ENCODE data around the gene NKAIN4.
A peak's percentile ranks its signal among the peaks of the same experiment; 100 is the strongest.
"Not testable (repeated sequence)": the region's sequence is repeated elsewhere in the genome, so short reads cannot be mapped to it uniquely, and the experiment has no call there.

Gene NKAIN4

GRCh38 chr20:63252284-63252711 lies 2.0 kb downstream of the NKAIN4 start:
- Histone ChIP-seq H3K4me1 (ENCODE audit: control insufficient read depth, insufficient read depth, low read length) (no peaks in the 10 kb centered on the region), H3K9me3 (ENCODE audit: control insufficient read depth, low read length) (no peaks in the 10 kb centered on the region), H3K9ac (ENCODE audit: low read length) (no peak overlapping the region), H3K4me3 (ENCODE audit: low read length) (no peak overlapping the region), H3K36me3 (ENCODE audit: control insufficient read depth, insufficient read depth, low read length, severe bottlenecking) (no peaks in the 10 kb centered on the region), H3K27me3 (replicated peaks; ENCODE audit: control insufficient read depth, insufficient read depth, low read length) (peaks cover 62% of the 10 kb centered on the region)
- DNase-seq (ENCODE audit: low read depth) = no peak

GRCh38 chr20:63251350-63251749 lies 2.9 kb downstream of the NKAIN4 start:
- not testable (repeated sequence) for H3K9ac ChIP-seq (ENCODE audit: low read length); H3K4me1 ChIP-seq (ENCODE audit: control insufficient read depth, insufficient read depth, low read length); H3K4me3 ChIP-seq (ENCODE audit: low read length); DNase-seq (ENCODE audit: low read depth); H3K36me3 ChIP-seq (ENCODE audit: control insufficient read depth, insufficient read depth, low read length, severe bottlenecking); H3K9me3 ChIP-seq (ENCODE audit: control insufficient read depth, low read length)
- peaks cover 61% of the 10 kb centered on the region for H3K27me3 ChIP-seq (replicated peaks; ENCODE audit: control insufficient read depth, insufficient read depth, low read length)

- Histone ChIP-seq H3K9ac (ENCODE audit: low read length) (no peak overlapping the region), H3K4me3 (ENCODE audit: low read length) (no peak overlapping the region), H3K36me3 (ENCODE audit: control insufficient read depth, insufficient read depth, low read length, severe bottlenecking) (no peaks in the 10 kb centered on the region), H3K9me3 (ENCODE audit: control insufficient read depth, low read length) (no peaks in the 10 kb centered on the region), H3K4me1 (ENCODE audit: control insufficient read depth, insufficient read depth, low read length) (no peaks in the 10 kb centered on the region), H3K27me3 (replicated peaks; ENCODE audit: control insufficient read depth, insufficient read depth, low read length) (peaks cover 50% of the 10 kb centered on the region)
- no peak for DNase-seq (ENCODE audit: low read depth)
These were observed 4.4 kb downstream of the NKAIN4 start for GRCh38 chr20:63249891-63250290.

- H3K4me1 ChIP-seq (ENCODE audit: control insufficient read depth, insufficient read depth, low read length) = no peaks in the 10 kb centered on the region
- no peak overlapping the region for H3K4me3 ChIP-seq (ENCODE audit: low read length)
- DNase-seq (ENCODE audit: low read depth) = no peak
- H3K9me3 ChIP-seq (ENCODE audit: control insufficient read depth, low read length) = no peaks in the 10 kb centered on the region
- H3K36me3 ChIP-seq (ENCODE audit: control insufficient read depth, insufficient read depth, low read length, severe bottlenecking) = no peaks in the 10 kb centered on the region
- H3K9ac ChIP-seq (ENCODE audit: low read length) = no peak overlapping the region
- peaks cover 56% of the 10 kb centered on the region for H3K27me3 ChIP-seq (replicated peaks; ENCODE audit: control insufficient read depth, insufficient read depth, low read length)
These were observed 5.2 kb downstream of the NKAIN4 start for GRCh38 chr20:63248835-63249591.

GRCh38 chr20:63247671-63248228 lies 6.5 kb downstream of the NKAIN4 start:
- no peaks in the 10 kb centered on the region for H3K4me1 ChIP-seq (ENCODE audit: control insufficient read depth, insufficient read depth, low read length)
- no peak for DNase-seq (ENCODE audit: low read depth)
- no peak overlapping the region for H3K4me3 ChIP-seq (ENCODE audit: low read length)
- peaks cover 59% of the 10 kb centered on the region for H3K27me3 ChIP-seq (replicated peaks; ENCODE audit: control insufficient read depth, insufficient read depth, low read length)
- no peaks in the 10 kb centered on the region for H3K9me3 ChIP-seq (ENCODE audit: control insufficient read depth, low read length)
- no peaks in the 10 kb centered on the region for H3K36me3 ChIP-seq (ENCODE audit: control insufficient read depth, insufficient read depth, low read length, severe bottlenecking)
- no peak overlapping the region for H3K9ac ChIP-seq (ENCODE audit: low read length)

GRCh38 chr20:63246490-63247288 lies 7.6 kb downstream of the NKAIN4 start:
- DNase-seq (ENCODE audit: low read depth) = peak; percentile 40
- H3K9me3 ChIP-seq (ENCODE audit: control insufficient read depth, low read length) = no peaks in the 10 kb centered on the region
- peaks cover 50% of the 10 kb centered on the region for H3K27me3 ChIP-seq (replicated peaks; ENCODE audit: control insufficient read depth, insufficient read depth, low read length)
- H3K4me1 ChIP-seq (ENCODE audit: control insufficient read depth, insufficient read depth, low read length) = no peaks in the 10 kb centered on the region
- H3K9ac ChIP-seq (ENCODE audit: low read length) = no peak overlapping the region
- no peak overlapping the region for H3K4me3 ChIP-seq (ENCODE audit: low read length)
- no peaks in the 10 kb centered on the region for H3K36me3 ChIP-seq (ENCODE audit: control insufficient read depth, insufficient read depth, low read length, severe bottlenecking)

GRCh38 chr20:63244468-63244867 lies 9.8 kb downstream of the NKAIN4 start:
- Histone ChIP-seq H3K9ac (ENCODE audit: low read length) (no peak overlapping the region), H3K9me3 (ENCODE audit: control insufficient read depth, low read length) (no peaks in the 10 kb centered on the region), H3K36me3 (ENCODE audit: control insufficient read depth, insufficient read depth, low read length, severe bottlenecking) (no peaks in the 10 kb centered on the region), H3K4me3 (ENCODE audit: low read length) (no peak overlapping the region), H3K27me3 (replicated peaks; ENCODE audit: control insufficient read depth, insufficient read depth, low read length) (peaks cover 46% of the 10 kb centered on the region), H3K4me1 (ENCODE audit: control insufficient read depth, insufficient read depth, low read length) (no peaks in the 10 kb centered on the region)
- DNase-seq (ENCODE audit: low read depth) = no peak

- DNase-seq (ENCODE audit: low read depth) = no peak
- Histone ChIP-seq H3K36me3 (ENCODE audit: control insufficient read depth, insufficient read depth, low read length, severe bottlenecking) (no peaks in the 10 kb centered on the region), H3K4me3 (ENCODE audit: low read length) (no peak overlapping the region), H3K9me3 (ENCODE audit: control insufficient read depth, low read length) (no peaks in the 10 kb centered on the region), H3K9ac (ENCODE audit: low read length) (no peak overlapping the region), H3K4me1 (ENCODE audit: control insufficient read depth, insufficient read depth, low read length) (no peaks in the 10 kb centered on the region), H3K27me3 (replicated peaks; ENCODE audit: control insufficient read depth, insufficient read depth, low read length) (peaks cover 39% of the 10 kb centered on the region)
These were observed 10.5 kb downstream of the NKAIN4 start for GRCh38 chr20:63243604-63244247.

- Histone ChIP-seq H3K4me1 (ENCODE audit: control insufficient read depth, insufficient read depth, low read length) (no peaks in the 10 kb centered on the region), H3K4me3 (ENCODE audit: low read length) (no peak overlapping the region), H3K27me3 (replicated peaks; ENCODE audit: control insufficient read depth, insufficient read depth, low read length) (peaks cover 32% of the 10 kb centered on the region), H3K9ac (ENCODE audit: low read length) (no peak overlapping the region), H3K9me3 (ENCODE audit: control insufficient read depth, low read length) (no peaks in the 10 kb centered on the region), H3K36me3 (ENCODE audit: control insufficient read depth, insufficient read depth, low read length, severe bottlenecking) (no peaks in the 10 kb centered on the region)
- no peak for DNase-seq (ENCODE audit: low read depth)
These were observed 11.5 kb downstream of the NKAIN4 start for GRCh38 chr20:63242736-63243135.

- H3K4me1 ChIP-seq (ENCODE audit: control insufficient read depth, insufficient read depth, low read length) = no peaks in the 10 kb centered on the region
- H3K36me3 ChIP-seq (ENCODE audit: control insufficient read depth, insufficient read depth, low read length, severe bottlenecking) = no peaks in the 10 kb centered on the region
- no peak overlapping the region for H3K4me3 ChIP-seq (ENCODE audit: low read length)
- H3K27me3 ChIP-seq (replicated peaks; ENCODE audit: control insufficient read depth, insufficient read depth, low read length) = peaks cover 27% of the 10 kb centered on the region
- H3K9ac ChIP-seq (ENCODE audit: low read length) = no peak overlapping the region
- DNase-seq (ENCODE audit: low read depth) = no peak
- no peaks in the 10 kb centered on the region for H3K9me3 ChIP-seq (ENCODE audit: control insufficient read depth, low read length)
These were observed 13.0 kb downstream of the NKAIN4 start for GRCh38 chr20:63241272-63241671.

- no peaks in the 10 kb centered on the region for H3K9me3 ChIP-seq (ENCODE audit: control insufficient read depth, low read length)
- H3K9ac ChIP-seq (ENCODE audit: low read length) = no peak overlapping the region
- H3K4me1 ChIP-seq (ENCODE audit: control insufficient read depth, insufficient read depth, low read length) = peaks cover 7% of the 10 kb centered on the region
- H3K36me3 ChIP-seq (ENCODE audit: control insufficient read depth, insufficient read depth, low read length, severe bottlenecking) = no peaks in the 10 kb centered on the region
- peaks cover 25% of the 10 kb centered on the region for H3K27me3 ChIP-seq (replicated peaks; ENCODE audit: control insufficient read depth, insufficient read depth, low read length)
- no peak overlapping the region for H3K4me3 ChIP-seq (ENCODE audit: low read length)
- DNase-seq (ENCODE audit: low read depth) = no peak
These were observed 14.3 kb downstream of the NKAIN4 start for GRCh38 chr20:63240004-63240403.
